Measurements from ENCODE around the gene CLTA.
"Not testable (repeated sequence)": the region's sequence is repeated elsewhere in the genome, so short reads cannot be mapped to it uniquely, and the experiment has no call there.

CLTA gene

GRCh38 chr9:36163049-36163785, 27.5 kb upstream of the CLTA start:
- H3K36me3 Mint-ChIP-seq (ENCODE audit: low read depth): peaks cover 49% of the 10 kb centered on the region
- intact Hi-C loops (cut with micrococcal nuclease): no loop called here
- peaks cover 11% of the 10 kb centered on the region for H3K27me3 Mint-ChIP-seq
- no peak overlapping the region for H3K4me3 Mint-ChIP-seq
- H3K9me3 Mint-ChIP-seq: no peaks in the 10 kb centered on the region
- H3K27ac Mint-ChIP-seq: peak overlapping the region; percentile 43
- peaks cover 63% of the 10 kb centered on the region for H3K4me1 Mint-ChIP-seq (ENCODE audit: low read depth)

GRCh38 chr9:36163786-36164170, 26.9 kb upstream of the CLTA start:
- intact Hi-C loops (cut with micrococcal nuclease): no loop called here
- Mint-ChIP-seq H3K36me3 (ENCODE audit: low read depth) (peaks cover 49% of the 10 kb centered on the region), H3K27me3 (peaks cover 15% of the 10 kb centered on the region), H3K4me1 (ENCODE audit: low read depth) (peaks cover 58% of the 10 kb centered on the region), H3K4me3 (no peak overlapping the region), H3K27ac (no peak overlapping the region), H3K9me3 (no peaks in the 10 kb centered on the region)

GRCh38 chr9:36164372-36164771, 26.3 kb upstream of the CLTA start:
- Mint-ChIP-seq H3K27me3 (peaks cover 20% of the 10 kb centered on the region), H3K27ac (no peak overlapping the region), H3K36me3 (ENCODE audit: low read depth) (peaks cover 46% of the 10 kb centered on the region), H3K4me3 (no peak overlapping the region), H3K9me3 (no peaks in the 10 kb centered on the region), H3K4me1 (ENCODE audit: low read depth) (peaks cover 58% of the 10 kb centered on the region)
- intact Hi-C loops (cut with micrococcal nuclease): no loop called here

GRCh38 chr9:36164989-36165388, 25.7 kb upstream of the CLTA start:
- Mint-ChIP-seq H3K4me1 (ENCODE audit: low read depth) (peaks cover 60% of the 10 kb centered on the region), H3K4me3 (no peak overlapping the region), H3K9me3 (no peaks in the 10 kb centered on the region), H3K27ac (no peak overlapping the region), H3K27me3 (peaks cover 25% of the 10 kb centered on the region), H3K36me3 (ENCODE audit: low read depth) (peaks cover 42% of the 10 kb centered on the region)
- intact Hi-C loops (cut with micrococcal nuclease): no loop called here

- Mint-ChIP-seq H3K4me1 (ENCODE audit: low read depth) (peaks cover 53% of the 10 kb centered on the region), H3K27me3 (peaks cover 32% of the 10 kb centered on the region), H3K9me3 (no peaks in the 10 kb centered on the region), H3K27ac (peak overlapping the region; percentile 55), H3K36me3 (ENCODE audit: low read depth) (peaks cover 34% of the 10 kb centered on the region), H3K4me3 (peak overlapping the region; percentile 33)
- intact Hi-C loops (cut with micrococcal nuclease): loop anchor here (1.0 to 2.0 kb wide), 2 partner anchors 29 to 62 kb away; partner anchors contain the start of gene GLIPR2
These were observed 24.9 kb upstream of the CLTA start for GRCh38 chr9:36165826-36166167.

- Mint-ChIP-seq H3K27ac (peak overlapping the region; percentile 55), H3K27me3 (peaks cover 36% of the 10 kb centered on the region)
- intact Hi-C loops (cut with micrococcal nuclease): loop anchor here (1.0 to 2.0 kb wide), 2 partner anchors 30 to 63 kb away; partner anchors contain the start of gene GLIPR2
These were observed 24.4 kb upstream of the CLTA start for GRCh38 chr9:36166168-36166927.

GRCh38 chr9:36169166-36169565, 21.6 kb upstream of the CLTA start, which contains the start of gene CCIN:
CCIN (plus strand) TSS chr9:36169388; CDS start chr9:36169503, 115 bp downstream.
- peaks cover 41% of the 10 kb centered on the region for H3K27me3 Mint-ChIP-seq
- H3K4me1 Mint-ChIP-seq (ENCODE audit: low read depth): peaks cover 35% of the 10 kb centered on the region
- H3K4me3 Mint-ChIP-seq: no peak within 1 kb of the TSS
- intact Hi-C loops (cut with micrococcal nuclease): no loop called here
- no peaks in the 10 kb centered on the region for H3K36me3 Mint-ChIP-seq (ENCODE audit: low read depth)
- H3K27ac Mint-ChIP-seq: no peak within 1 kb of the TSS
- H3K9me3 Mint-ChIP-seq: no peaks in the 10 kb centered on the region

More at GRCh38 chr9:36166168-36166927, 24.4 kb upstream of the CLTA start:
- peaks cover 28% of the 10 kb centered on the region for H3K36me3 Mint-ChIP-seq (ENCODE audit: low read depth)
- peak overlapping the region; percentile 74 for H3K4me3 Mint-ChIP-seq
- H3K9me3 Mint-ChIP-seq: no peaks in the 10 kb centered on the region
- peaks cover 47% of the 10 kb centered on the region for H3K4me1 Mint-ChIP-seq (ENCODE audit: low read depth)

- no peak overlapping the region for H3K4me3 Mint-ChIP-seq
- peaks cover 41% of the 10 kb centered on the region for H3K27me3 Mint-ChIP-seq
- H3K9me3 Mint-ChIP-seq: no peaks in the 10 kb centered on the region
- H3K27ac Mint-ChIP-seq: no peak overlapping the region
- intact Hi-C loops (cut with micrococcal nuclease): no loop called here
- peaks cover 34% of the 10 kb centered on the region for H3K4me1 Mint-ChIP-seq (ENCODE audit: low read depth)
- H3K36me3 Mint-ChIP-seq (ENCODE audit: low read depth): no peaks in the 10 kb centered on the region
These were observed 21.0 kb upstream of the CLTA start for GRCh38 chr9:36169708-36170107.

- no peak overlapping the region for H3K27ac Mint-ChIP-seq
- no peaks in the 10 kb centered on the region for H3K9me3 Mint-ChIP-seq
- peaks cover 39% of the 10 kb centered on the region for H3K27me3 Mint-ChIP-seq
- H3K4me1 Mint-ChIP-seq (ENCODE audit: low read depth): peaks cover 26% of the 10 kb centered on the region
- no peak overlapping the region for H3K4me3 Mint-ChIP-seq
- intact Hi-C loops (cut with micrococcal nuclease): no loop called here
- no peaks in the 10 kb centered on the region for H3K36me3 Mint-ChIP-seq (ENCODE audit: low read depth)
These were observed 20.2 kb upstream of the CLTA start for GRCh38 chr9:36170531-36170930.

- Mint-ChIP-seq H3K27me3 (peaks cover 26% of the 10 kb centered on the region), H3K36me3 (ENCODE audit: low read depth) (no peaks in the 10 kb centered on the region), H3K27ac (no peak overlapping the region), H3K9me3 (no peaks in the 10 kb centered on the region), H3K4me3 (no peak overlapping the region), H3K4me1 (ENCODE audit: low read depth) (peaks cover 12% of the 10 kb centered on the region)
- intact Hi-C loops (cut with micrococcal nuclease): no loop called here
These were observed 16.9 kb upstream of the CLTA start for GRCh38 chr9:36173861-36174260.

GRCh38 chr9:36174271-36174670, 16.4 kb upstream of the CLTA start:
- Mint-ChIP-seq H3K4me1 (ENCODE audit: low read depth) (peaks cover 12% of the 10 kb centered on the region), H3K36me3 (ENCODE audit: low read depth) (no peaks in the 10 kb centered on the region), H3K27me3 (peaks cover 22% of the 10 kb centered on the region), H3K27ac (no peak overlapping the region), H3K9me3 (no peaks in the 10 kb centered on the region), H3K4me3 (no peak overlapping the region)
- intact Hi-C loops (cut with micrococcal nuclease): no loop called here

- Mint-ChIP-seq H3K27me3 (peaks cover 18% of the 10 kb centered on the region), H3K27ac (no peak overlapping the region), H3K4me1 (ENCODE audit: low read depth) (peaks cover 8% of the 10 kb centered on the region), H3K9me3 (no peaks in the 10 kb centered on the region), H3K36me3 (ENCODE audit: low read depth) (no peaks in the 10 kb centered on the region), H3K4me3 (no peak overlapping the region)
- intact Hi-C loops (cut with micrococcal nuclease): no loop called here
These were observed 16.0 kb upstream of the CLTA start for GRCh38 chr9:36174731-36175130.

- H3K36me3 Mint-ChIP-seq (ENCODE audit: low read depth); intact Hi-C loops (cut with micrococcal nuclease); H3K27ac Mint-ChIP-seq; H3K9me3 Mint-ChIP-seq; H3K4me1 Mint-ChIP-seq (ENCODE audit: low read depth); H3K4me3 Mint-ChIP-seq: not testable (repeated sequence)
- peaks cover 16% of the 10 kb centered on the region for H3K27me3 Mint-ChIP-seq
These were observed 15.5 kb upstream of the CLTA start for GRCh38 chr9:36175209-36175608.

GRCh38 chr9:36176496-36176895, 14.2 kb upstream of the CLTA start:
- H3K4me1 Mint-ChIP-seq (ENCODE audit: low read depth); H3K9me3 Mint-ChIP-seq; H3K36me3 Mint-ChIP-seq (ENCODE audit: low read depth); H3K4me3 Mint-ChIP-seq; H3K27ac Mint-ChIP-seq; intact Hi-C loops (cut with micrococcal nuclease): not testable (repeated sequence)
- H3K27me3 Mint-ChIP-seq: peaks cover 13% of the 10 kb centered on the region

All from dendritic cell treated with granulocyte-macrophage colony-stimulating factor and Interleukin-4, amounts not matched to agents 40 ng/mL and 50 ng/mL, for 4 days (primary cell).